NCI-H1694 treated with DMSO at 0.1 percent for 48 hours (cell line): ENCODE measurements around the gene LYPD6.
"Not testable (repeated sequence)": the region's sequence is repeated elsewhere in the genome, so short reads cannot be mapped to it uniquely, and the experiment has no call there.

Experiments
- DNase-seq: peaks from one replicate; lab custom pipeline; 2025; lab: John Stamatoyannopoulos, UW

The LYPD6 gene

DNA sequence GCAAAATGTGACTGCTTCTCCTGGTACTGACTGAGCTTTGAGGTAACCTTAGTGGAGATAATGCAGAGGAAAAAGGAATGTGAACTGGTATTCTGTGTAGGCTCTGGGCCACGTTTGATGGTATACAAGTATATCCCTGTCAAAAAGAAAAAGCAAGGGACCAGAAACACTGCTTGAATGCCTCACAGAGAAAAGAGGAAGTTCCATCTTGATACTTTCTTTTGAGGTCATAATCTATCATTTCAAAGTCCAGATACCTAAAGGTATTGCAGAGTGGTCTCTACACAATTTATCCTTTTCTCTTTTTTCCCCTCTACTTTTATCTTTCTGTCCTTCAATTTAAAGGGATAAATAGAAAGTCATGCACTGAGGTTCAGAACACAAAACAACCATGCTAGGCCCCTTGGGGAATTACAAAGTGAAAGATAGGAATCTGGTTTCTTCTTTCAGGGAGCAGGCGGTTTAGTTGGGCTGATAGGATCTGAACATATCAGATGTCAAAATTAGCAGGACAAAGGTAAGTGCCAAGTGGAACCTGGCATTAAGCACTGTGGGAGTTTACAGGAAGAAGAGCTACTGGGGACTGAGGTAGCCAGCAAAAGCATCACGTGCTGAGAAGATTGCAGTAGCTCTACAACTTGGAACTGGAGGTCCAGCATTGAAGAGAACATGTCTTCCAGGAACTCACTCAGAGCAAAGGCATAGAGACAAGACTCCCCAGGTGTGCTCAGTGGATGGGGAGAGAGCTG lies 121.2 kb downstream of the LYPD6 start:
- DNase-seq = no peak

DNA sequence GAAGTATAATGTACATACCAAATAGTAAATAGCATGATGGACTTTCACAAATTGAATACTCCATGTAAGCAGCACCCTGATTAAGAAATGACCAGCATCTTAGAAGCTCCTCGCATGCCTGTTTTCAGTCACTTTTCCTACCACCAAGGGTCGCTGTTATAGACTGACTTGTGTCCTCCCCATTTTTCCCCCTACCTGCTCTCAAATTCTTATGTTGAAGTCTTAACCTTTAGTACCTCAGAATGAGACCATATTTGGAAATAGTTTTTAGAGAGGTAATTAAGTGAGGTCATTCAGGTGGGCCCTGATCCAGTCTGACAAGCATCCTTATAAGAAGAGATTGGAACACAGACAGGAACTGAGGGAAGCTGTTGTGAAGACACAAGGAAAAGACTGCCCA lies 125.9 kb downstream of the LYPD6 start:
- no peak for DNase-seq

DNA sequence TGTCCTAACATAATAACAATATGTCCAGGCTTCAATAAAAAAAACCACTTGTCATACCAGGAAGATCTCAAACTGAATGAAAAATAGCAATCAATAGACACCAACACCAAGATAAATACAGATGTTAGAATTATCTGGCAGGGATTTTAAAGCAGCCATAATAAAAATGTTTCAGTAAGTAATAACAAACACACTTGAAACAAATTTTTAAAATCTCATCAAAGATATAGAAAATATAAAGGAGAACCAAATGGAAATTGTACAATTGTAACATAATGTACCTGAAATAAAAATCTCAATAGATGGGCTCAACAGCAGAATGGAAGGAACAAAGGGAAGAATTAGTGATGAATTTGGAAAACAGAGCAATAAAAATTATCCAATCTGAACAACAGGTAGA lies 128.1 kb downstream of the LYPD6 start:
- DNase-seq = no peak

DNA sequence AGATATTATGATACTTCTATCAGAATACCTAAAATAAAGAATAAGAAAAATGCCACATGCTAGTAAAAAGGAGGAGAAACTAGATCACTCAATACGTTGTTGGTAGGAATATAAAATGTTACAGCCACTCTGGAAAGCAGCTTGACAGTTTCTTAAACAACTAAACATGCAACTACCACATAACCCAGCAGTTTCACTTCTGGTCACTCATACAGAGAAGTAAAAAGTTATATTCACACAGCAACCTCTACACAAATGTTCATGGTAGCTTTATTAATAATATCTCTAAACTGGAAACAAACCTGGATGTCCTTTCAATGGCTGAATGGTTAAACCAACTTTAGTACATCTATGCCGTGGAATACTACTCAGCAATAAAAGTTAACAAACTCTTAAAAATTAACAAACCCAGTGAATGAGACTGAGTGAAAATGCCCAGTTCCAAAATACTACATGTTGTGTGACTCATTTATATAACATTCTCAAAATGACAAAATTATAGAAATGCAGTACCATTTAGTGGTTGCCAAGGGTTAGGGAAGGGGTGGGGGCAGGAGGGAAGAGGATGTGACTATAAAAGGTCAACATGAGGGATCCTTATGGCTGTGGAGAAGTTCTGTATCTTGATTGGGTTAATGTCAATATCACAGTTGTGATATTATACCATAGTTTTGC lies 133.1 kb downstream of the LYPD6 start:
- DNase-seq = no peak

- no peak for DNase-seq
These were observed 134.0 kb downstream of the LYPD6 start for GRCh38 chr2:149464396-149464795.

DNA sequence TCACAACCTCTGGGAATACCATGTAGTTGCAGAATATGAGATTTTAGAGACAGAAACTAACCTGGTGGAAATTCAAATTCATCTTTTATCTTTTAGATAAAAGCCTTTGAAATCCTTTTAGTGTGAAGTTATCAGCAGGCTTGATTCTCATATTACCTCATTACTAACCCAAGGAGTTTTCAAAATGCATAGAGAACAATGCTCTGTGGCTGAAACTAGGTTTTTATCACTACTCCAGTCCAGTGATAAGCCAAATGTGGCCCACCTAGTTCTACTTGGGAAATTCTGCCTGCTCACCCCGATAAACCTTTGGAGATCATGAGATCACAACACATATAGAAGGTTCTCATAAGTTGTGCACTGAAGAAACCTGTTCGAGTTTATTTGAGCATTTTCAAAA lies 135.5 kb downstream of the LYPD6 start:
- no peak for DNase-seq

- no peak for DNase-seq
These were observed 136.2 kb downstream of the LYPD6 start for GRCh38 chr2:149466635-149467034.

DNA sequence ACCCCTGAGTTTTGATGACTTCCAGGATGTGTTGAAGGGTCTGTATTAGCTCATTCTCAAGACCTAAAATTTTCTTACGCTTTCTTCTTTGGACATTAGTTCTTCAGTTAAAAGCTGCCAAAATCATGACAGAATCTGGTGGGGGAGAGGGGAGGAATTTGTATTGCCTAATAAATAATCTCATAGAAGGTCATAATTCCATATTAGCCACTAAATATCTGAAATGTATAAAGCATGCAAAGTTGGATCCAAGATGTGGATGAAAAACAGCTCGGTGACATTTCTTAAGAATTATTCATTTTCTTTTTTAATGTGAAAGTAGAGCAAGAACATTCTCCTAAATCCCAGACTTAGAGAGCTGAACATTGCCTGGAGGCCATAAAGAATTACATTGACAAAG lies 137.0 kb downstream of the LYPD6 start:
- no peak for DNase-seq

DNA sequence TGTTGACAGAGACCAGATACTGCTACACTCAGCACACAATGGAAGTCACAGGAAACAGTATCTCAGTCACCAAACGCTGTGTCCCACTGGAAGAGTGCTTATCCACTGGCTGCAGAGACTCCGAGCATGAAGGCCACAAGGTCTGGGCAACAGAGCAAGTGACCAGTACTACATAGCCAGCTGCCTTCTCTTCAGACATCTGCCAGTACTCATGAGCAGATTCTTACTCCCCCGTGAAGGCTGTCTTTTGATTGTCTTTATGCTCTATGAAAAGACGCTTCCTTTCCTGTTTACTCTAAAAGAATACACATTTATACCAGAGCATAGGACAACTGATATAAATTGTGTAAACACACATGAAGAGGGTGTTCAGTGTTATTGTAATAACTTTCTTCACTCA lies 138.2 kb downstream of the LYPD6 start:
- no peak for DNase-seq

DNA sequence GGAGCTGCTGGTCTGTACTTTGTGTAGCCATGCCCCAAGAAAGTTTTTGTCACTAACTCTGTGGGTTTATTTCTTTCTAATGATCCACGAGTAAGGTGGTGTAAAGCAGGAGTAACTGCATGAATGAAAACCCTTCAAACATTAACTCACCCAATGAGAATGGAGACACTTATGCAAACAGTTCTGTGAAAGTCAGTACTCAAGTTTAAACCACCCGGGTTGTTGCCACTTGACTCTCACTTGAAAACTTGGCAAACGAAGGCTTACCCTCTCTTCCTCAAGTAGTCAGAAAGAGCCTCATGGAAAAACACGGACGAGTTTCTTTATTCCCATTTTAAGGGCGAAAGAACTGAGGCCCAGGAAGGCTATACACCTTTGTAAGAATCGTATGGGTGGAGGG lies 139.7 kb downstream of the LYPD6 start:
- no peak for DNase-seq

DNA sequence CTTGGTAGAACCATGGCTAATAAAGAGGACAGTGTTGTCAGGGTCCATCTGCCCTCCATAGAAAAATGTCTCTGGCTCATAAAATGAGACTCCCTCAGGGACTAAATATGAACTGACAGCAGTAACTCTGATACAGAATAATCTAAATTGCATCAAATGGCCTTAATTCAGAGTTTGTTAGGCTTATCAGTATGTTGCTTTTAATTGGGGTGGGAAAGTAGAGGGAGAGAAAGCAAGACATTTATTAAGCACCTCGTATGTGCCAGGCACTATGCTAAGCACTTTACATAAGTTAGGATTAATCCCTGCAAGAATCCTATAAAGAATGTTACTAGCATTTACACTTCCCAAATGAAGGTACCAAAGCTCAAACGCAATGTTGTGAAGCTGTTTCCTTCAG lies 142.0 kb downstream of the LYPD6 start:
- DNase-seq = no peak

DNA sequence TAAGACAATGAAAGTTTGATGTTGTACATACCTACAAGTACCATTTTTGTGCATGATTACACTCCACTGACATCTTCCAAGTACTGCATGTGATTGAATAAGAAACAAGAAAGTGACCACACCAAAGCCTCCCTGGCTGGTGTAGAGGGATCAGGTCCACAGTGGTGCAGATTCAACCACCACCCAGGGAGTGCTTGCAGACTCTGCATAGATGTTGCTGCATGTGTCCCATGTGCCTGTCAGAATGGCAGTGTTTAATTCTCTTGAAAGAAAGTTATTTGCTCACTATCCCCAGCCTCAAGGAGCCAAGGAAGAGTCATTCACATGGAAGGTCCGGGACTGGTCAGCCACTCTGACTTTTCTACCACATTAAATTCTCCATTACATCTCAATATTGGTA lies 142.7 kb downstream of the LYPD6 start:
- DNase-seq = no peak

DNA sequence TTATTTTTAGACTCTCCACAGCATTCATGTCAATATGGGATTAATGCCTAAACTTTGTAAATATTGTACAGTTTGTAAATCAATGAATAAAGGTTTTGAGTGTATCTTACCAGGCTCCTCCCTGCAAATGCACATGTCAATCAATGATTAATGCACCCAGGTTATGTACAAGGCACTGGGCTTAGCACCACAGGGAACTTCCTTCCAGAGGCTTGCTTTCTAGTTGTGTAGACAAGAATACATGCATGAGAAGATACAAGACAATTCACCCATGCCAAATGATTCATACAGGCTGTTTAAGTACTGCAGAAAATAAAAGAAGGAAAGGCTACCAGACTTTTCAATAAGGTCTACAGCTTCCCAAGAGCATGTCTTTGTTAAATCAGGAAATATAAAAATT lies 143.1 kb downstream of the LYPD6 start:
- no peak for DNase-seq

DNA sequence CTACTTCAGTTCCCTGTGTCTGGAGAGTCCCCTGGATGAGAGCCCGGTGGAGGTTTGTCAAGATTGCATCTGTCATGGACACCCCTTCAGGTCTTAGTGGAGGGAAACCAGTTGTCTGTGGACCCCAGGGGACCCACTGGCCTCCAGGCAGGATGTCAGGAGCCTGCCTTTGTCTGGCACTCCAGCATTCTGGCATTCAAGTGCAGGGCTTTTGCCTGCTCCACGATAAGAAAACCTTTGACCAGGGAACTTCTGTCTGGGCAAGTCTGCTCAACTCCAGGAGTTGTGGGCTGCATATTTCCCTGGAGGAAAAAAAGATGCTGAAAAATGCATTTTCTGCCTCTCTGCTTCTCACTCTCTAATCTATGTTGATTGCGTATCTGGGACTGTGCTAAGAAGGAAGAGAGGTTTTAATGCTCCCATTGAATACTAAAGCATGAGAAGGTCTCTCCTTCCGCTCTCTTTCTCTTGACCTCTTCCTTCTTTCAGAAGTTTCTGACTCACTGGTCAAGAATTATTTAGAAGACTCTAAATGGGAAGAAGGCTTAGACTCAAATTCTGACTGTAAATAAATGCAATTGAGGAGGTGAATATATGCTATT lies 152.7 kb downstream of the LYPD6 start:
- no peak for DNase-seq

GRCh38 chr2:149486664-149487063 lies 156.3 kb downstream of the LYPD6 start:
- DNase-seq = no peak

DNA sequence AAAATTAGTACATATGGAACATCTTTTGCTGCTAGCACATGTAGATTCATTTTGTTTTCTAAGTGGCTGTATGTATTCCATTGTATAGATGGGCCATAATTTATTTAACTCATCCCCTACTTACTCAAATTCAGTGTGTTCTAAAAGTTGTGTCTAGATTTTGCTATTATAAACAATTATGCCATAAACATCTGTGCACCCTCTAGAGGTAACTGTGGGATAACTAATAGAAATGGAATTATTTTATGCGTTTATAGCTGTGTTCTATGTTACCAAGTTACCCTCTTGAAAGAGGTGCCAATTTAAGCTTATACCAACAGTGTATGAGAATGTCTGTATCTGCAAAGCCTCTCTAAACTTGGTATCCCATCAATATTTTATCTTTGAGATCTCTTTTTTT lies 156.8 kb downstream of the LYPD6 start:
- no peak for DNase-seq

- no peak for DNase-seq
These were observed 158.5 kb downstream of the LYPD6 start for GRCh38 chr2:149488706-149489440.

- DNase-seq = no peak
These were observed 159.1 kb downstream of the LYPD6 start for GRCh38 chr2:149489452-149489851.

GRCh38 chr2:149490296-149490695 lies 159.9 kb downstream of the LYPD6 start:
- peak; percentile 56 for DNase-seq

DNA sequence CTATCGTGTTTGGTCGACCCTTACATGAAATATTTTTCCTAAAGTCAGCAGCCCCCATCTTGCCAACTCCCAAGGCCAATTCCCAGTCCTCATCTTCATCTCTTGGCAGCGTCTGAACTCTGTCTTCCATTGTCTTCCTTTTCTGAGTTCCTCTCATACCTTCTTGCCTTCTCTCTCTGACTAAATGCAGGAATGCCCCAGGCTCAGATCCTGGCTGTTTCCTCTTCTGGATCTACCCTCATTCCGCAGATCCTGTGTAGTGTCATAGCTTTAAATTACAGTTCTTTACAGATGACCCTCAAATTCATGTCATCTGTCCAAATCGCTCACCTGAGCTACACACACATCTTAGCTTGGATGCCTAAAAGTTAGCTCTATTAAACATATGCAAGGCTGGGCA lies 162.5 kb downstream of the LYPD6 start:
- no peak for DNase-seq

GRCh38 chr2:149499204-149499603 lies 168.8 kb downstream of the LYPD6 start:
- not testable (repeated sequence) for DNase-seq

- not testable (repeated sequence) for DNase-seq
These were observed 176.4 kb downstream of the LYPD6 start for GRCh38 chr2:149506808-149507207.

DNA sequence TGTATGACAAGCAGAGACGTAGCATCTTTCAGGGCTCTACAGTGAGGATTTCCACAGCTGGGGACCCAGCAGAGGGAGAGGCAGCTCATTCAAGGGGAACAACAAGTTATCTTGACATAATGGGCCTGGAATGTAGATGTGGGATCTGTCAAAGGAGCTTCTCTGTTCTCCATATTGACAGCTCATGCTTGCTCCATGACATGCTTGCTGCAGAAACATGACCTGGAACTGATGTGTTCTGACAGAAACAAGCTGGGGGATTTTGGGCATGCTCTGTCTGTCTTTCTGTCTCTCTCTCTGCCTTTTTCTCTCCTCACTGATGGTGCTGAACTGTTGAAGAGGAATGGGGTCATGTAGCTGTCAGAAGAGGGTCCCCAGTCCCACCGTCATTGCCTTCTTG lies 177.6 kb downstream of the LYPD6 start:
- no peak for DNase-seq
